Tibial artery (tissue), 4 donors: ENCODE results near the gene LAT.
"Not testable (repeated sequence)": the region's sequence is repeated elsewhere in the genome, so short reads cannot be mapped to it uniquely, and the experiment has no call there.

ENCODE experiments used
- DNase-seq, 2 donors: peaks; one replicate each; pipeline ENCODE4 v3.0.0-alpha.2; 2019
- H3K27ac ChIP-seq, 2 donors: fragments of 200-600 bp; sonication (generic) in 1 of 2; 1 replicate in 1 of 2; 2 replicates in 1 of 2; pipeline ENCODE4 v1.5.1; 2018 to 2019; ENCODE audit warnings: mild to moderate bottlenecking in 1 of 2
- H3K27me3 ChIP-seq, 2 donors: fragments of 200-600 bp; sonication (generic) in 1 of 2; one replicate each; pipeline versions ENCODE4 v1.5.1 to v1.6.0; 2016 to 2019
- H3K36me3 ChIP-seq, 3 donors: fragments of 200-600 bp; sonication (generic) in 2 of 3; one replicate each; pipeline ENCODE4 v1.5.1; 2016 to 2019; ENCODE audit warnings: mild to moderate bottlenecking in 2 of 3
- H3K4me1 ChIP-seq, 4 donors: fragments of 200-600 bp; sonication (generic) in 2 of 4; 1 replicate in 3 of 4; 2 replicates in 1 of 4; pipeline ENCODE4 v1.5.1; 2016 to 2019
- H3K4me3 ChIP-seq, 2 donors: fragments of 200-600 bp; sonication (generic) in 1 of 2; 1 replicate in 1 of 2; 2 replicates in 1 of 2; pipeline ENCODE4 v1.5.1; 2018 to 2019; ENCODE audit warnings: mild to moderate bottlenecking in 2 of 2
- H3K9me3 ChIP-seq, 3 donors: fragments of 200-600 bp; sonication (generic) in 1 of 3; one replicate each; pipeline ENCODE4 v1.5.1; 2016 to 2019
- CTCF ChIP-seq, 2 experiments: fragments of 200-600 bp in 1 of 2; fragments of 450-650 bp in 1 of 2; IDR thresholded peaks; one replicate each; pipeline ENCODE4 v1.5.1; 2017 to 2019; ENCODE audit warnings: antibody characterized with exemption in 2 of 2, mild to moderate bottlenecking in 1 of 2, moderate library complexity in 1 of 2
- intact Hi-C: fragments of 100-400 bp; cut with DNase I; formaldehyde crosslinking; loops from one replicate; pipeline ENCODE4 v1.15.0; 2023; ENCODE audit warnings: low total_unique reads

Gene LAT

GRCh38 chr16:29000019-29000418 is 15.2 kb downstream of the LAT start:
- intact Hi-C loops = no loop called here
- TF ChIP-seq CTCF (IDR thresholded peaks at IDR 0.05) = no peak
- Histone ChIP-seq H3K27me3 (peaks cover 0 to 3% of the 10 kb centered on the region in 2 donors), H3K9me3 (no peaks in the 10 kb centered on the region), H3K36me3 (no peaks in the 10 kb centered on the region), H3K27ac (no peak overlapping the region), H3K4me3 (no peak overlapping the region), H3K4me1 (no peaks in the 10 kb centered on the region)
- DNase-seq = no peak

- H3K27me3 ChIP-seq, H3K9me3 ChIP-seq, H3K4me3 ChIP-seq, H3K36me3 ChIP-seq, H3K4me1 ChIP-seq, intact Hi-C loops, DNase-seq, H3K27ac ChIP-seq: not testable (repeated sequence)
These were observed 19.8 kb downstream of the LAT start for GRCh38 chr16:29004496-29005139.

- intact Hi-C loops = no loop called here
- Histone ChIP-seq H3K27me3 (peaks cover 0 to 9% of the 10 kb centered on the region in 2 donors), H3K9me3 (no peaks in the 10 kb centered on the region), H3K4me1 (no peaks in the 10 kb centered on the region), H3K36me3 (no peaks in the 10 kb centered on the region), H3K27ac (no peak overlapping the region), H3K4me3 (no peak overlapping the region)
- no peak for TF ChIP-seq CTCF (IDR thresholded peaks at IDR 0.05)
- DNase-seq = no peak
These were observed 23.1 kb downstream of the LAT start for GRCh38 chr16:29007730-29008593.

- Histone ChIP-seq H3K27ac (no peak overlapping the region), H3K36me3 (no peaks in the 10 kb centered on the region), H3K9me3 (no peaks in the 10 kb centered on the region), H3K4me1 (no peaks in the 10 kb centered on the region), H3K4me3 (no peak overlapping the region), H3K27me3 (peaks cover 0 to 9% of the 10 kb centered on the region in 2 donors)
- no peak for TF ChIP-seq CTCF (IDR thresholded peaks at IDR 0.05)
- no peak for DNase-seq
- intact Hi-C loops = no loop called here
These were observed 24.4 kb downstream of the LAT start for GRCh38 chr16:29009050-29009837.

- no peak for TF ChIP-seq CTCF (IDR thresholded peaks at IDR 0.05)
- peaks cover 0 to 9% of the 10 kb centered on the region in 2 donors for H3K27me3 ChIP-seq
- no peaks in the 10 kb centered on the region for H3K4me1 ChIP-seq
- no peak overlapping the region for H3K27ac ChIP-seq
- no peak for DNase-seq
- intact Hi-C loops = no loop called here
- no peaks in the 10 kb centered on the region for H3K36me3 ChIP-seq
- H3K9me3 ChIP-seq = no peaks in the 10 kb centered on the region
- no peak overlapping the region for H3K4me3 ChIP-seq
These were observed 24.9 kb downstream of the LAT start for GRCh38 chr16:29009838-29010166.

GRCh38 chr16:29011112-29011511 is 26.3 kb downstream of the LAT start:
- no peak overlapping the region for H3K4me3 ChIP-seq
- no peaks in the 10 kb centered on the region for H3K4me1 ChIP-seq
- no peaks in the 10 kb centered on the region for H3K36me3 ChIP-seq
- peaks cover 0 to 9% of the 10 kb centered on the region in 2 donors for H3K27me3 ChIP-seq
- DNase-seq = no peak
- intact Hi-C loops = no loop called here
- TF ChIP-seq CTCF (IDR thresholded peaks at IDR 0.05) = no peak
- H3K9me3 ChIP-seq = no peaks in the 10 kb centered on the region
- H3K27ac ChIP-seq = no peak overlapping the region
